ENCODE results near the gene METAP1. TPM values are rescaled to one million over a fixed set of nuclear protein-coding genes. Genes with fewer than 3 reads are reported as not detected.

Gene METAP1
- total RNA-seq, 2 donors from 2014 or later = 66.2 to 69.3 TPM

GRCh38 chr4:98958065-98958464, 37.5 kb upstream of the METAP1 start:
- no peak for TF ChIP-seq CTCF (IDR thresholded peaks at IDR 0.05)
- intact Hi-C loops (cut with DNase I) = no loop called here
- H3K4me1 ChIP-seq = no peaks in the 10 kb centered on the region
- no peak for DNase-seq
- H3K4me3 ChIP-seq = no peak overlapping the region
- no peaks in the 10 kb centered on the region for H3K9me3 ChIP-seq
- H3K9ac ChIP-seq (ENCODE audit: low read depth in 2 of 2, low read length in 2 of 2) = no peak overlapping the region
- H3K27me3 ChIP-seq = no peaks in the 10 kb centered on the region
- no peaks in the 10 kb centered on the region for H3K36me3 ChIP-seq
- no peak overlapping the region for H3K27ac ChIP-seq

GRCh38 chr4:98959411-98959810, 36.1 kb upstream of the METAP1 start:
- Histone ChIP-seq H3K4me1 (no peaks in the 10 kb centered on the region), H3K36me3 (no peaks in the 10 kb centered on the region), H3K9ac (ENCODE audit: low read depth in 2 of 2, low read length in 2 of 2) (no peak overlapping the region), H3K27me3 (no peaks in the 10 kb centered on the region), H3K27ac (no peak overlapping the region), H3K4me3 (no peak overlapping the region), H3K9me3 (no peaks in the 10 kb centered on the region)
- TF ChIP-seq CTCF (IDR thresholded peaks at IDR 0.05) = no peak
- no peak for DNase-seq
- intact Hi-C loops (cut with DNase I) = no loop called here

GRCh38 chr4:98961770-98962169, 33.8 kb upstream of the METAP1 start:
- Histone ChIP-seq H3K27me3 (no peaks in the 10 kb centered on the region), H3K4me3 (no peak overlapping the region), H3K9me3 (no peaks in the 10 kb centered on the region), H3K36me3 (no peaks in the 10 kb centered on the region), H3K27ac (no peak overlapping the region), H3K4me1 (no peaks in the 10 kb centered on the region), H3K9ac (ENCODE audit: low read depth in 2 of 2, low read length in 2 of 2) (no peak overlapping the region)
- DNase-seq = no peak
- TF ChIP-seq CTCF (IDR thresholded peaks at IDR 0.05) = no peak
- intact Hi-C loops (cut with DNase I) = no loop called here

GRCh38 chr4:98963538-98964433, 31.7 kb upstream of the METAP1 start:
- no peak for DNase-seq
- H3K27me3 ChIP-seq = no peaks in the 10 kb centered on the region
- no peaks in the 10 kb centered on the region for H3K9me3 ChIP-seq
- no peak for TF ChIP-seq CTCF (IDR thresholded peaks at IDR 0.05)
- no peak overlapping the region for H3K27ac ChIP-seq
- intact Hi-C loops (cut with DNase I) = no loop called here
- no peaks in the 10 kb centered on the region for H3K4me1 ChIP-seq
- no peak overlapping the region for H3K4me3 ChIP-seq
- no peaks in the 10 kb centered on the region for H3K36me3 ChIP-seq
- H3K9ac ChIP-seq (ENCODE audit: low read depth in 2 of 2, low read length in 2 of 2) = no peak overlapping the region

GRCh38 chr4:98966926-98967325, 28.6 kb upstream of the METAP1 start:
- Histone ChIP-seq H3K4me3 (no peak overlapping the region), H3K4me1 (no peaks in the 10 kb centered on the region), H3K9me3 (no peaks in the 10 kb centered on the region), H3K27ac (no peak overlapping the region), H3K9ac (ENCODE audit: low read depth in 2 of 2, low read length in 2 of 2) (no peak overlapping the region), H3K36me3 (no peaks in the 10 kb centered on the region), H3K27me3 (no peaks in the 10 kb centered on the region)
- no peak for DNase-seq
- no peak for TF ChIP-seq CTCF (IDR thresholded peaks at IDR 0.05)
- intact Hi-C loops (cut with DNase I) = no loop called here

Measured in colonic mucosa (tissue), 4 donors.